Choroid plexus epithelial cell (primary cell): ENCODE measurements around the gene SND1.

ENCODE experiments used
- DNase-seq: peaks from one replicate; pipeline ENCODE4 v3.0.0-alpha.2; 2010; ENCODE audit warnings: low read depth
- H3K4me3 ChIP-seq: 2 replicates; pipeline ENCODE4 v1.5.1; 2011; ENCODE audit warnings: low read depth, mild to moderate bottlenecking, control low read depth, low read length, moderate library complexity
- TF ChIP-seq, protein P1 (sequence below): conservative IDR thresholded peaks from 2 replicates; pipeline ENCODE4 v1.5.1; 2011; ENCODE audit warnings: low read depth, mild to moderate bottlenecking, control low read depth, inconsistent platforms, low read length, moderate library complexity

Gene SND1

DNA sequence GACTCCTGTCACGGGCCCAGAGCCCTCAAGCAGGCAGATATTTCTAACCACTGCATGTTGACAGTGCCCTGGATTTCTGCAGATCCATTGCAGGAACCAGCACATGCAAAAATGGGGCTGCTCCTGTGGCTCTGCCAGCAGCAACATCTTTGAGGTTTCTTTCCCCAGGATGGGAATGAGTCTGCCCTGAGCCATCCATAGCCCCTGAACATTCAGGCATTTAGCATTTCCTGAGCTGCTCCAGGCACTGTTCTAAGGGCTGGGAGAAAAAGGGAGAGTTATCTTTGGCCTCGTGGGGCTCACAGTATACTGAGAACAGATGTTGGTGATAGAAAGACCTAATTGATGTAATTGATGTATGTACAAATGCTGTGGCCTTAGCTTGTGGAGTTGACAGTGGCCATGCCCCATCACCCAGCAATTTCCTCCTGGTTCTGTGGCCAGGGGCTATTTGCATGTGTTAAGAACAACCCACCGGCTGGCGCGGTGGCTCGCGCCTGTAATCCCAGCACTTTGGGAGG lies 445.3 kb downstream of the SND1 start:
- TF ChIP-seq, protein P1, sequence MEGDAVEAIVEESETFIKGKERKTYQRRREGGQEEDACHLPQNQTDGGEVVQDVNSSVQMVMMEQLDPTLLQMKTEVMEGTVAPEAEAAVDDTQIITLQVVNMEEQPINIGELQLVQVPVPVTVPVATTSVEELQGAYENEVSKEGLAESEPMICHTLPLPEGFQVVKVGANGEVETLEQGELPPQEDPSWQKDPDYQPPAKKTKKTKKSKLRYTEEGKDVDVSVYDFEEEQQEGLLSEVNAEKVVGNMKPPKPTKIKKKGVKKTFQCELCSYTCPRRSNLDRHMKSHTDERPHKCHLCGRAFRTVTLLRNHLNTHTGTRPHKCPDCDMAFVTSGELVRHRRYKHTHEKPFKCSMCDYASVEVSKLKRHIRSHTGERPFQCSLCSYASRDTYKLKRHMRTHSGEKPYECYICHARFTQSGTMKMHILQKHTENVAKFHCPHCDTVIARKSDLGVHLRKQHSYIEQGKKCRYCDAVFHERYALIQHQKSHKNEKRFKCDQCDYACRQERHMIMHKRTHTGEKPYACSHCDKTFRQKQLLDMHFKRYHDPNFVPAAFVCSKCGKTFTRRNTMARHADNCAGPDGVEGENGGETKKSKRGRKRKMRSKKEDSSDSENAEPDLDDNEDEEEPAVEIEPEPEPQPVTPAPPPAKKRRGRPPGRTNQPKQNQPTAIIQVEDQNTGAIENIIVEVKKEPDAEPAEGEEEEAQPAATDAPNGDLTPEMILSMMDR = no peak
- no peak for DNase-seq
- no peak overlapping the region for H3K4me3 ChIP-seq

DNA sequence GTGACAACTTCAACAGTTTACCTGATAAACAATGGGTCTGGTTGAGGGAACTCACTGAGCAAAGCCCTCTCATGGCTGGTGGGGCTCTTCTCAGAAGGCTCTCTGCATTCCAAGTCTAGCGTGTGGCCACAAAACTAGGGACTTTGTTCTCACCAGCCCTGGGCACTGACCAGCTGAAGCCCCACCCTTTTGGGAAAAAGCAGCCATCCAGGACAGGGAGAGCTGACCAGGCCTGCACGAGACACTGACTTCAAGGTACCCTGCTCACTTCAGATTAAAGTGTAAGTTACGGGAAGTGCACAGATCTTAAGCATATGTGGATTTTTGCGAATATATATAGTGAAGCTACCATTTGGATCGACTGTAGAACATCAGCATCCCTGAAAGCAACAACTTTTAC lies 446.6 kb downstream of the SND1 start:
- TF ChIP-seq, protein P1 = no peak
- H3K4me3 ChIP-seq = no peak overlapping the region
- no peak for DNase-seq

DNA sequence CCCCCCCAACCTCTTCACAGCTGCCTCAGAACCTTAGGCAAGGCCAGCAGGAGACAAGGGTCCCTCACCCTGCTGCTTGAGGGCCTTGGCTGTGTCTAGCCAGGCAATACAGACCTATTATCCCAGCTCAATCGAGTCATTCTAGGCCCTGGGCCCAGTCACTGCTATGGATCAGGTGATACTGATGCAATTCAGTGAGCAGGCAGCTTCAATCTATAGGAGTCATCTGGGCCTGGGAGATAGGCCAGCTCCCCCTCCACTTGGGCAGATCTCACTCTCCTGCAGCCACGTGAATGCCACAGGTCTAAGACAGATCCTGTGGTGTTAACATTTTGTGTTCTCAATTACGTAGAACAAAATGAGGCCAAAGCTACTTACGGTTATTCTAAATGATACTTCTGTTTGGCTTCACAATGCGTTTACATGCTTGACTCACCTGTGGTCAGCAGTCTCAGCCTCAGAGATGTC lies 447.2 kb downstream of the SND1 start:
- TF ChIP-seq, protein P1 = no peak
- peak; percentile 49 for DNase-seq
- H3K4me3 ChIP-seq = no peak overlapping the region

DNA sequence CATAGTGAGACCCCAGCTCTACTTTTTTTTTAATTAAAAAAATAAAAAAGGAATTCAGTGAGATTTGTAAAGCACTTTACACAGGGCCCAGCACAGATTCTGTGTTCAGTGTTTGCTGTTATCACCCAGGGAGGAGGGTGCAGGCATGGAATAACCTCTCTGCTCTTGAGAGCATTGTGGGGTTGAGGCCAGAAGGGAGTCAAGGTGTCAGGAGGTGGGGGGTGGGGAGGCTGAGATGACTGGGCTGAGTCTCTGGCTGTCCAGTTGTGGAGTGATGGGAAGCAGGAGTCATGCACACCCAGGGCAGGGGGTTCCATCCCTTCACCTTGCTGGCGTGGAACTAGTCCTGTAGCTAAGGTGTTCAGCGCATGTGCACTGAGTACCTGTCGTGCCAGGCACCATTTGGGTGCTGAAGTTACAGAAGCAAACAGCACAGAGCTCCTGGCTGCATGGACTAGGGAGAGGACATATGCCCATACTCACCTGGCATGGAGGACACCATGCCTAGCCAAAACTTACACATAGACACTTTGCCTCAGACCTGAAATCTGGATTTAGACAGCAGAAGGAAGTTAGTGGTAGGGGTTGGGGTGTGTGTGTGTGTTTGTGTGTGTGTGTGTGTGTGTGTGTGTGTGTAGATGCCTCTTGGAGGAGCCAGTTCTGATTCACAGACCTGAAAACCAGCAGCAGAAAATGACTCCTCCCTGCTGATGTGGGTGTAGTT lies 448.4 kb downstream of the SND1 start:
- H3K4me3 ChIP-seq = no peak overlapping the region
- TF ChIP-seq, protein P1 = no peak
- DNase-seq = no peak

DNA sequence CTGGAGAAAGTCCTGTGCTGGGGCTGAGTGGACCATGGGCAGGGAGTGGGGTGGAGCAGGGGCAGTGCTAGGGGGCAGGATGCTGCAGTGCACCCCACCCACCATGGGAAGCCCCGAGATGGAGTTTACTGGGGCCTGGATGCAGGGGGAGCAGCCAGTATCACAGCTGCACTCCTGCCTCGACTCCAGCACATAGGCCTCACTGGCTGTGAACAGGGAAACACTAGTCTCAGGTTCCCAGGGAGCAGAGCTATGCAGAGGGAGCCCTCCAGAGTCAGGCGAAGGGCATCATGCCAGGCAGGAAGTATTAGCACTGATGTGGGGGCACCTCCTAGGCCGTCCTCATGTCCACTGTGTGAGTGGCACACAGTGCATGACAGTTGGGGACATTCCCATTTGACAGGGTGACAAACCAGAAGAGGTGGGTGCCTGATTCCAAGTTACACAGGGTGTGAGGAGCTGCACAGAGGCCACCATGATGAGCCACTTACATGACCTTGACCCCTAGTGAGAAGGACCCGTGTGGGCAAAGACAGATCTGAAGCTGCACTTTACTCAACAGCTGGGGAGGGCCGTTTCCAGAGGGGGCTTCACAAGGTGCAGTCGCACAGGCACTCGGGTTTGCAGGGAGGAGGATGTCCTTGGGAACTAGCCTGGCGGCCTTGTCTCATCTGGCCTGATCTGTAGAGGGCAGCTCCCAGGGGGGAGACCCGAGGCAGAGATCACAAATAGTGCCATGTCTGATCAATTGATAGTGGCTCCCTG lies 449.1 kb downstream of the SND1 start:
- H3K4me3 ChIP-seq = no peak overlapping the region
- DNase-seq = no peak
- TF ChIP-seq, protein P1 = no peak

DNA sequence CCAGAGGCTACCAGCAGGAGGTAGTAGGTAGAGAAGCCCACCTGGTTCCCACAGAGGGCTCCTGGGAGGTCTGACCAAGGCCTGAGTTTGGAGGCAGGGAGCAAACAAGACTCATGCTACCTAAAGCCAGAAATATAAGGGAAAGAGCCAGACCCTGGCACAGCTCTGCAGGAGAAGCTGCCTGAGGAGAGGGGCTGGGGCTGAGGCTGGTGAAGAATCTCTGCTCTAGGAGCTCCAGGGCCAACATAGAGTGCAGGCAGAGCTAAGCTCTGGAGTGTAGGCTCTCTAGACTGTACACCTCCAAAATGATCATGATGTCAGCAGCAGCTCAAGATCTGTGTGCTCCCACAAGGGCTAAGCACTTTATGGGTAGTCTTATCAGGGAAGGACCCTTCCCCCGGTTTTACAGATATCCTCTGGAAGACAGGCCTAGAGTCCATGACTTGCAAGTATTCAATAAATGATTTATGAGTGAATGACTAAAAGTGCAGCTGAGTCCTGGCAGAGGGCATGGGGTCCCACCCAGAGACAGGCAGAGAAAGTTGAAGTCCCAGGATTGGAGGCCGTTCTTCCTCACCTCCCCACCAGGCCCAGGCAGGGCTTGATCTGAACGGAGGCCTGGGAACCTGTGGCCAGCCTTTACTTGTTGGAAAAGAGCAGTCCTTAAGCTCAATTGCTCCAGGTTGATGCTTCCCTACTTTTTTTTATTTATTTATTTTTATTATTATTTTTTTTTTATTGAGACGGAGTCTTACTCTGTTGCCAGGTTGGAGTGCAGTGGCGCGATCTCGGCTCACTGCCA lies 450.7 kb downstream of the SND1 start:
- no peak overlapping the region for H3K4me3 ChIP-seq
- TF ChIP-seq, protein P1 = no peak
- DNase-seq = no peak
